Epithelial cell of proximal tubule (primary cell): ENCODE results near the gene SHROOM2. TPM values are rescaled to one million over a fixed set of nuclear protein-coding genes. Genes with fewer than 3 reads are reported as not detected.
A peak's percentile ranks its signal among the peaks of the same experiment; 100 is the strongest.

Experiments
- DNase-seq: peaks from one replicate; pipeline ENCODE4 v3.0.0-alpha.2; 2011; ENCODE audit warnings: low read depth
- H3K4me3 ChIP-seq: 2 replicates; pipeline ENCODE4 v1.5.1; 2011; ENCODE audit warnings: low read depth, mild to moderate bottlenecking, low read length
- CTCF ChIP-seq: conservative IDR thresholded peaks from 2 replicates; pipeline ENCODE4 v1.5.1; 2012; ENCODE audit warnings: low read depth, mild to moderate bottlenecking, low read length
- total RNA-seq: library from RNA; depleted of rRNA; stranded (reverse); fragments of >200 nt; gene quantifications from 2 replicates; pipeline ENCODE4 v1.2.3, GENCODE V29; 2015

Gene SHROOM2
- total RNA-seq, 1 donor from 2014 or later: 8.9 TPM

GRCh38 chrX:9747644-9748043 is 38.6 kb upstream of the SHROOM2 start:
- TF ChIP-seq CTCF: no peak
- no peak overlapping the region for H3K4me3 ChIP-seq

GRCh38 chrX:9749146-9749692 is 37.0 kb upstream of the SHROOM2 start:
- DNase-seq: no peak
- TF ChIP-seq CTCF: no peak
- no peak overlapping the region for H3K4me3 ChIP-seq

More at GRCh38 chrX:9747644-9748043, 38.6 kb upstream of the SHROOM2 start:
- no peak for DNase-seq

GRCh38 chrX:9757366-9757765 is 28.9 kb upstream of the SHROOM2 start:
- H3K4me3 ChIP-seq: no peak overlapping the region
- TF ChIP-seq CTCF: no peak
- DNase-seq: no peak

GRCh38 chrX:9758021-9758638 is 28.1 kb upstream of the SHROOM2 start:
- DNase-seq: no peak
- no peak for TF ChIP-seq CTCF
- no peak overlapping the region for H3K4me3 ChIP-seq

- no peak overlapping the region for H3K4me3 ChIP-seq
- TF ChIP-seq CTCF: no peak
- DNase-seq: no peak
These were observed 26.9 kb upstream of the SHROOM2 start for GRCh38 chrX:9759337-9759736.

GRCh38 chrX:9765072-9765736 is 21.0 kb upstream of the SHROOM2 start:
- H3K4me3 ChIP-seq: peak overlapping the region; percentile 55
- TF ChIP-seq CTCF: no peak
- no peak for DNase-seq
